Measurements from ENCODE around the gene PPP2R5C.
A peak's percentile ranks its signal among the peaks of the same experiment; 100 is the strongest.

The PPP2R5C gene

DNA sequence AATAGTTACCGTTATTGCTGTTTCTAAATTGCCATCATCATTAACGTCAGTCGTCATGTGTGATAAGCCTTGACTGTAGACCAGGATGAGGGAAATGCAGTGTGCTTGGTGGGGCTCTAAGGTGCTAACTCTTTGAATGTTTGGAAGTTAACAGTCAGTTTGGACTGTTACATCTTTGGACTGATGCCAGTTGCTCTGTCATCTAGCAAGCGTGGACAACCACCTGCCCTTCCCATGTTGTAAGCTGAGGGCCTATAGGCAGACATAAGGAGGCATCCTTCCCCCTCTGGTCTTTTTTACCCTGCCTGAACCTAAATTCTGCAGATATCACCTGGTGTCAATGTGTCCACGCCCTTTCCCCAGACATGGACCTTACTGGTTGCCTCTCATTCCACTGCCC is 94.4 kb downstream of the PPP2R5C start:
- TF ChIP-seq CTCF (IDR thresholded peaks at IDR 0.05; ENCODE audit: insufficient read depth, low read depth, low read length, missing control alignments): no peak
- DNase-seq (ENCODE audit: low read depth): peak; percentile 48
- H3K4me3 ChIP-seq (ENCODE audit: low read length): no peak overlapping the region

DNA sequence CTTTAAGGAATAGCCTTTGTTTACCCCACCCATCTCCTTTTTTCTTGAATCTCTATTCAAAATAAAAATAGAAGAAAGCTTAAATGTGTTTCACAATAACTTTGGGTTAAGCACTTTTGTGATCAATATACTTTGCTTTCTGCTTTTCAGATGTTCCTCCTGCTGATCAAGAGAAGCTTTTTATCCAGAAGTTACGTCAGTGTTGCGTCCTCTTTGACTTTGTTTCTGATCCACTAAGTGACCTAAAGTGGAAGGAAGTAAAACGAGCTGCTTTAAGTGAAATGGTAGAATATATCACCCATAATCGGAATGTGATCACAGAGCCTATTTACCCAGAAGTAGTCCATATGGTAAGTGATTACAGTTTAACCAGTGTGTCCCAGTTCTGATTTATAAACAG is 95.0 kb downstream of the PPP2R5C start:
- TF ChIP-seq CTCF (IDR thresholded peaks at IDR 0.05; ENCODE audit: insufficient read depth, low read depth, low read length, missing control alignments): no peak
- no peak overlapping the region for H3K4me3 ChIP-seq (ENCODE audit: low read length)
- DNase-seq (ENCODE audit: low read depth): no peak

DNA sequence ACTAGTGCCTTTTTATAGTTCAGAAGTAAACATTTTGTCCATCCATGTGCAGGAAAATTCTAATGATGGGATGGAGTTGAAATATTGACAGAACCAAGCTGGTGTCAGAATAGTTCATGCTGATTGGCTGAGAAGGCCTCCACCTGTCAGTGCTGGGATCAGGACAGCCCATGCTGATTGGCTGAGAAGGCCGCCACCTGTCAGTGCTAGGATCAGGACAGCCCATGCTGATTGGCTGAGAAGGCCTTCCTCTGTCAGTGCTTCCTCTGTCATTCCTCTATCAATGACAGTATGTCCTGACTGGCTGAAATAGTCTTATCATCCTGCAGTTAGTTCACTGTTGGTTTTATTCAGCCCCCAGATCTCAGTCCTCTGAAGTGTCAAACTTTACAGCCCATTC is 95.7 kb downstream of the PPP2R5C start:
- DNase-seq (ENCODE audit: low read depth): no peak
- TF ChIP-seq CTCF (IDR thresholded peaks at IDR 0.05; ENCODE audit: insufficient read depth, low read depth, low read length, missing control alignments): no peak
- no peak overlapping the region for H3K4me3 ChIP-seq (ENCODE audit: low read length)

GRCh38 chr14:101858791-101859537 is 97.5 kb downstream of the PPP2R5C start:
- DNase-seq (ENCODE audit: low read depth): peak; percentile 21
- TF ChIP-seq CTCF (IDR thresholded peaks at IDR 0.05; ENCODE audit: insufficient read depth, low read depth, low read length, missing control alignments): no peak
- no peak overlapping the region for H3K4me3 ChIP-seq (ENCODE audit: low read length)

GRCh38 chr14:101859538-101859902 is 98.0 kb downstream of the PPP2R5C start:
- no peak for DNase-seq (ENCODE audit: low read depth)
- TF ChIP-seq CTCF (IDR thresholded peaks at IDR 0.05; ENCODE audit: insufficient read depth, low read depth, low read length, missing control alignments): no peak
- H3K4me3 ChIP-seq (ENCODE audit: low read length): no peak overlapping the region

GRCh38 chr14:101859958-101860357 is 98.4 kb downstream of the PPP2R5C start:
- DNase-seq (ENCODE audit: low read depth): no peak
- TF ChIP-seq CTCF (IDR thresholded peaks at IDR 0.05; ENCODE audit: insufficient read depth, low read depth, low read length, missing control alignments): no peak
- H3K4me3 ChIP-seq (ENCODE audit: low read length): no peak overlapping the region

DNA sequence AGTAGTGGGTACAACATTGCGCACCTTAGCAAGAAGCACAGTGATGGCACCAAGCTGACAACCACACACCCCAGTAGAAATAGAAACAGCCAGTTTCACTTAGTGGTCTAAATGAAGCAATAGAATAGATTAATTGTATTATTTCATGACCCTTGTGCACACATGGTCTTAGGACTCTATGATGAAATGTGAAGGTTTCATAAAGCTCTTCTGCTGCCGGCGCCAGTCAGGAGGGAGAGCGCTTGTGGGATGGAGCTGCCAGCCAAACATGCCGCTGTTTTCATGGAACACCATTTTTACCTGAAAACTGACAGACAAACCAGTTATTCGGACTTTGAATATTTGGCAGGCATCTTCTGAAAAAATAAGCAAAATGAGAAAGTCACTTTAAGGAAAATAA is 100.0 kb downstream of the PPP2R5C start:
- no peak for TF ChIP-seq CTCF (IDR thresholded peaks at IDR 0.05; ENCODE audit: insufficient read depth, low read depth, low read length, missing control alignments)

More for the DNA sequence above, 100.0 kb downstream of the PPP2R5C start:
- no peak for DNase-seq (ENCODE audit: low read depth)
- no peak overlapping the region for H3K4me3 ChIP-seq (ENCODE audit: low read length)
